GM12878 (cell line): ENCODE data around the gene MARCHF9. TPM values are rescaled to one million over a fixed set of nuclear protein-coding genes. Genes with fewer than 3 reads are reported as not detected.

Source experiments
- ATAC-seq: fragments of 200-7000 bp; cut with Tn5 transposase; 3 replicates; pipeline ENCODE4 v1.9.1; 2020; ENCODE audit warnings: mild to moderate bottlenecking, moderate library complexity
- BruUV-seq: library from RNA; stranded (reverse); fragments of 400-500 nt; replicated peaks from 2 replicates; lab custom pipeline; 2021; lab: Mats Ljungman, UMichigan
- CTCF ChIA-PET: fragments of 300-600 bp; sonication (Branson Sonifier 250); formaldehyde crosslinking; extraction: SDS; loops from one replicate; lab custom pipeline; 2021; ENCODE audit warnings: inconsistent platforms; lab: Yijun Ruan, JAX
- POLR2A ChIA-PET: fragments of 350-600 bp; formaldehyde crosslinking; extraction: SDS; loops from one replicate; lab custom pipeline; 2021; ENCODE audit warnings: inconsistent platforms; lab: Charles Lee
- RAD21 ChIA-PET: fragments of 300-600 bp; sonication (Branson Sonifier 250); formaldehyde crosslinking; loops from one replicate; lab custom pipeline; 2023; ENCODE audit warnings: antibody characterized with exemption; ENCODE audit not compliant: unreplicated experiment; lab: Charles Lee
- SMC1A ChIA-PET: fragments of 300-600 bp; sonication (Branson Sonifier 250); formaldehyde crosslinking; loops from one replicate; lab custom pipeline; 2023; ENCODE audit not compliant: unreplicated experiment, uncharacterized antibody; lab: Charles Lee
- DNase-seq: peaks from one replicate; pipeline ENCODE4 v3.0.0-alpha.2; 2011; ENCODE audit warnings: low read depth, low spot score
- FAIRE-seq: peaks from 3 replicates; lab custom pipeline; 2011; peaks lifted over from hg19 to GRCh38; lab: Jason Lieb, UNC
- H2AFZ ChIP-seq: 2 replicates; pipeline ENCODE4 v1.6.0; 2011; ENCODE audit warnings: low read depth, low read length, control low read depth; ENCODE audit not compliant: control insufficient read depth
- H3K27ac ChIP-seq: 2 replicates; pipeline ENCODE4 v1.5.1; 2011; ENCODE audit warnings: control low read depth; ENCODE audit not compliant: control insufficient read depth, insufficient read depth
- H3K27me3 ChIP-seq, 2 experiments: replicated peaks in 1 of 2; 2 replicates each; pipeline versions ENCODE4 v1.6.0 to v1.6.1; 2011; ENCODE audit warnings: low read length in 1 of 2; ENCODE audit not compliant: control insufficient read depth in 2 of 2, insufficient read depth in 2 of 2
- H3K36me3 ChIP-seq, 2 experiments: 2 replicates each; pipeline ENCODE4 v1.5.1; 2011; ENCODE audit warnings: low read length in 1 of 2; ENCODE audit not compliant: control insufficient read depth in 2 of 2, insufficient read depth in 2 of 2
- H3K4me1 ChIP-seq: 2 replicates; pipeline ENCODE4 v1.6.1; 2011; ENCODE audit warnings: mild to moderate bottlenecking, low read length, moderate library complexity, mixed read lengths; ENCODE audit not compliant: control insufficient read depth, insufficient read depth
- H3K4me2 ChIP-seq: 2 replicates; pipeline ENCODE4 v1.6.0; 2011; ENCODE audit warnings: control low read depth; ENCODE audit not compliant: control insufficient read depth, insufficient read depth
- H3K4me3 ChIP-seq: fragments of 200-600 bp; sonication (generic); 2 replicates; pipeline ENCODE4 v1.5.1; 2016
- H3K79me2 ChIP-seq: 2 replicates; pipeline ENCODE4 v1.6.0; 2011; ENCODE audit warnings: low read length; ENCODE audit not compliant: control insufficient read depth, insufficient read depth
- H3K9ac ChIP-seq: 2 replicates; pipeline ENCODE4 v1.8.0; 2011; ENCODE audit warnings: low read length, control low read depth, mixed read lengths; ENCODE audit not compliant: control insufficient read depth, insufficient read depth
- H3K9me3 ChIP-seq: replicated peaks from 3 replicates; pipeline ENCODE4 v1.5.1; 2011; ENCODE audit warnings: mild to moderate bottlenecking, low read length; ENCODE audit not compliant: control insufficient read depth, insufficient read depth
- H4K20me1 ChIP-seq: 2 replicates; pipeline ENCODE4 v1.6.0; 2011; ENCODE audit not compliant: control insufficient read depth, insufficient read depth
- ATF7 ChIP-seq: fragments of 450-650 bp; IDR thresholded peaks from 2 replicates; pipeline ENCODE4 v1.6.1; 2016; ENCODE audit warnings: low read depth, mild to moderate bottlenecking
- BCL3 ChIP-seq: IDR thresholded peaks from 2 replicates; pipeline ENCODE4 v1.6.1; 2011; ENCODE audit warnings: borderline replicate concordance, low read depth, mild to moderate bottlenecking, moderate library complexity, low read length; ENCODE audit not compliant: insufficient read depth, poor library complexity, severe bottlenecking
- BMI1 ChIP-seq: fragments of 450-650 bp; IDR thresholded peaks from 2 replicates; pipeline ENCODE4 v1.6.1; 2016; ENCODE audit warnings: mild to moderate bottlenecking, moderate library complexity, borderline replicate concordance
- CEBPB ChIP-seq, 2 experiments: fragments of 150-350 bp in 1 of 2; IDR thresholded peaks; 2 replicates each; pipeline ENCODE4 v1.6.1; 2012 to 2014; ENCODE audit warnings: low read depth in 2 of 2, low read length in 2 of 2, borderline replicate concordance in 1 of 2, inconsistent platforms in 1 of 2
- EP300 ChIP-seq, 2 experiments: fragments of 150-350 bp in 1 of 2; IDR thresholded peaks; 2 replicates each; pipeline ENCODE4 v1.6.1; 2011 to 2012; ENCODE audit warnings: low read depth in 2 of 2, low read length in 2 of 2, borderline replicate concordance in 1 of 2, improper control_type of control experiment in 1 of 2, inconsistent platforms in 1 of 2; ENCODE audit not compliant: control insufficient read depth in 1 of 2
- FOS ChIP-seq: IDR thresholded peaks from 3 replicates; pipeline ENCODE4 v1.6.1; 2011; ENCODE audit warnings: borderline replicate concordance; ENCODE audit not compliant: insufficient read length; ENCODE audit errors: extremely low read depth
- PAX8 ChIP-seq: fragments of 450-650 bp; IDR thresholded peaks from 2 replicates; pipeline ENCODE4 v1.6.1; 2017; ENCODE audit warnings: mild to moderate bottlenecking, moderate library complexity
- SUPT20H ChIP-seq: IDR thresholded peaks from 2 replicates; pipeline ENCODE4 v1.6.1; 2011; ENCODE audit warnings: low read depth, mild to moderate bottlenecking, low read length, moderate library complexity, borderline replicate concordance; ENCODE audit not compliant: control insufficient read depth
- TCF7 ChIP-seq: IDR thresholded peaks from 2 replicates; pipeline ENCODE4 v1.6.1; 2014; ENCODE audit warnings: antibody characterized with exemption, borderline replicate concordance
- ZNF622 ChIP-seq: fragments of 450-650 bp; IDR thresholded peaks from 2 replicates; pipeline ENCODE4 v1.6.1; 2017; ENCODE audit warnings: mild to moderate bottlenecking, inconsistent platforms
- WGBS: methylation state at CpG from one replicate; pipeline ENCODE4 v1.1.6; 2016; ENCODE audit warnings: low lambda C conversion rate; ENCODE audit not compliant: insufficient replicate concordance, insufficient coverage; ENCODE audit errors: missing lambda C conversion rate; 5-methylcytosine and 5-hydroxymethylcytosine counted together
- in situ Hi-C: fragments of 300-500 bp; cut with MboI; formaldehyde crosslinking; loops from 9 replicates; pipeline ENCODE4 v1.14.3; 2018; ENCODE audit warnings: mixed read lengths
- intact Hi-C: fragments of 100-400 bp; cut with micrococcal nuclease; formaldehyde crosslinking; loops from one replicate; pipeline ENCODE4 v1.14.2; 2022; ENCODE audit not compliant: unreplicated experiment
- polyA plus RNA-seq, 11 experiments: library from polyadenylated mRNA; depleted of rRNA in 4 of 11; unstranded in 6 of 11; stranded (reverse) in 5 of 11; fragments of >200 nt; fragmentation: Nextera tagmentation in 4 of 11; fragmentation: Illumina TruSeq in 1 of 11; extraction: Ambion mirVana in 4 of 11; extraction: Trizol in 1 of 11; gene quantifications; 1 replicate in 1 of 11; 2 replicates in 10 of 11; pipeline versions ENCODE4 v1.2.1 to v1.2.3, GENCODE V29; 2011 to 2016; ENCODE audit warnings: inconsistent platforms in 2 of 11, missing spikeins in 2 of 11, low read depth in 1 of 11
- total RNA-seq, 4 experiments: library from RNA; depleted of rRNA in 3 of 4; stranded (reverse); fragments of >200 nt in 3 of 4; fragmentation: Illumina TruSeq in 1 of 4; extraction: Trizol in 1 of 4; gene quantifications; 2 replicates each; pipeline versions ENCODE4 v1.2.1 to v1.2.3, GENCODE V29; 2013 to 2021

MARCHF9 gene
- total and polyA plus RNA-seq, 10 of the 15 experiments (the other 5 are each of a cell fraction or from before 2014, with no cell fraction given): 2.4 to 29.3 (median 13.0) TPM

GRCh38 chr12:57736741-57737466 lies 18.0 kb upstream of the MARCHF9 start (continued):
- TF ChIP-seq SUPT20H: no peak

- Histone ChIP-seq H3K9ac (no peak overlapping the region), H3K4me3 (no peak overlapping the region), H3K9me3 (no peaks in the 10 kb centered on the region), H3K27ac (no peak overlapping the region), H3K4me2 (no peak overlapping the region), H3K27me3 (no peaks in the 10 kb centered on the region), H3K36me3 (peaks cover 0 to under 1% of the 10 kb centered on the region in 2 experiments; a peak in 3 of 4 replicates), H3K4me1 (peaks cover 12% of the 10 kb centered on the region), H2AFZ (no peak overlapping the region), H4K20me1 (no peaks in the 10 kb centered on the region), H3K79me2 (peaks cover 18% of the 10 kb centered on the region)
- ChIA-PET POLR2A (no interaction called here), SMC1A (no interaction called here), CTCF (no interaction called here), RAD21 (no interaction called here)
- ATAC-seq (no peak), DNase-seq (no peak), FAIRE-seq (no peak)
- TF ChIP-seq PAX8 (no peak), EP300 (IDR thresholded peaks at IDR 0.05; ENCODE audit: borderline replicate concordance in 1 of 2, control insufficient read depth in 1 of 2, low read depth in 2 of 2, low read length in 2 of 2) (no peak), BMI1 (no peak), ATF7 (no peak), CEBPB (IDR thresholded peaks at IDR 0.05; ENCODE audit: borderline replicate concordance in 1 of 2, low read depth in 2 of 2, low read length in 2 of 2) (no peak), ZNF622 (no peak), TCF7 (no peak), BCL3 (no peak), FOS (no peak)
- intact Hi-C loops (no loop called here), in situ Hi-C loops (no loop called here)
- 99% methylated on average over 22 of the region's 110 CpGs for WGBS
- no TSS peak for BruUV-seq
Measured at GRCh38 chr12:57737467-57738460, 17.1 kb upstream of the MARCHF9 start.
